Femur (tissue), 1 donor: ENCODE results near the gene NCK2.

ENCODE experiments used
- DNase-seq: peaks from one replicate; pipeline ENCODE4 v3.0.0-alpha.2; 2017

The NCK2 gene

GRCh38 chr2:105744909-105745853, at the start of gene NCK2:
Gene NCK2 (plus strand): TSS chr2:105744912. CDS start chr2:105855064, 110,152 bp downstream.
- DNase-seq, result peak; percentile 55

GRCh38 chr2:105697781-105698449, 46.8 kb upstream of the NCK2 start:
- no peak for DNase-seq

GRCh38 chr2:105698820-105699219, 45.9 kb upstream of the NCK2 start:
- no peak for DNase-seq

GRCh38 chr2:105701042-105701441, 43.7 kb upstream of the NCK2 start:
- DNase-seq, result no peak

GRCh38 chr2:105708697-105709096, 36.0 kb upstream of the NCK2 start:
- DNase-seq, result no peak

- no peak for DNase-seq
Observed at GRCh38 chr2:105711394-105711793, 33.3 kb upstream of the NCK2 start.

- DNase-seq, result no peak
Observed at GRCh38 chr2:105712166-105712915, 32.4 kb upstream of the NCK2 start.

- no peak for DNase-seq
Observed at GRCh38 chr2:105712981-105713596, 31.6 kb upstream of the NCK2 start.

GRCh38 chr2:105714141-105714540, 30.6 kb upstream of the NCK2 start:
- DNase-seq, result no peak

- no peak for DNase-seq
Observed at GRCh38 chr2:105718846-105719481, 25.7 kb upstream of the NCK2 start.

GRCh38 chr2:105721991-105722511, 22.7 kb upstream of the NCK2 start:
- no peak for DNase-seq

GRCh38 chr2:105722726-105723297, 21.9 kb upstream of the NCK2 start:
- no peak for DNase-seq

GRCh38 chr2:105723431-105723830, 21.3 kb upstream of the NCK2 start:
- DNase-seq, result no peak

GRCh38 chr2:105725388-105725787, 19.3 kb upstream of the NCK2 start:
- DNase-seq, result no peak

GRCh38 chr2:105730170-105730569, 14.5 kb upstream of the NCK2 start:
- no peak for DNase-seq

GRCh38 chr2:105731511-105731910, 13.2 kb upstream of the NCK2 start:
- DNase-seq, result no peak

GRCh38 chr2:105732101-105732500, 12.6 kb upstream of the NCK2 start:
- no peak for DNase-seq

- no peak for DNase-seq
Observed at GRCh38 chr2:105732955-105733607, 11.6 kb upstream of the NCK2 start.

GRCh38 chr2:105733875-105734274, 10.8 kb upstream of the NCK2 start:
- DNase-seq, result no peak

- DNase-seq, result no peak
Observed at GRCh38 chr2:105734762-105735538, 9.8 kb upstream of the NCK2 start.
